ENCODE measurements around the gene MANBA.
"Not testable (repeated sequence)": the region's sequence is repeated elsewhere in the genome, so short reads cannot be mapped to it uniquely, and the experiment has no call there.

DNA sequence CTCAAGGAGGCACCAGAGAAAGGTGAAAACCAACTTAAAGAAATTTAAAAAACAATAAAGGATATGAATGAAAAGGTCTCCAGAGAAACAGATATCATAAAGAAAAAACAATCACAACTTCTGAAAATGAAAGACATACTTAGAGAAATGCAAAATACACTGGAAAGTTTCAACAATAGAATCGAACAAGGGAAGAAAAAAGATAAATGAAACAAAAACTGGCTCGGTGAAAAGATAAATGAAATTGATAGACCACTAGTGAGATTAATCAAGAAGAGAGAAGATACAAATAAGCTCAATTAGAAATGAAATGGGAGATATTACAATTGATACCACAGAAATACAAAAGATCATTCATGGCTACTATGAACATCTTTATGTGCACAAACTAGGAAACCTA lies 22.0 kb downstream of the MANBA start:
- TF ChIP-seq, protein P1, sequence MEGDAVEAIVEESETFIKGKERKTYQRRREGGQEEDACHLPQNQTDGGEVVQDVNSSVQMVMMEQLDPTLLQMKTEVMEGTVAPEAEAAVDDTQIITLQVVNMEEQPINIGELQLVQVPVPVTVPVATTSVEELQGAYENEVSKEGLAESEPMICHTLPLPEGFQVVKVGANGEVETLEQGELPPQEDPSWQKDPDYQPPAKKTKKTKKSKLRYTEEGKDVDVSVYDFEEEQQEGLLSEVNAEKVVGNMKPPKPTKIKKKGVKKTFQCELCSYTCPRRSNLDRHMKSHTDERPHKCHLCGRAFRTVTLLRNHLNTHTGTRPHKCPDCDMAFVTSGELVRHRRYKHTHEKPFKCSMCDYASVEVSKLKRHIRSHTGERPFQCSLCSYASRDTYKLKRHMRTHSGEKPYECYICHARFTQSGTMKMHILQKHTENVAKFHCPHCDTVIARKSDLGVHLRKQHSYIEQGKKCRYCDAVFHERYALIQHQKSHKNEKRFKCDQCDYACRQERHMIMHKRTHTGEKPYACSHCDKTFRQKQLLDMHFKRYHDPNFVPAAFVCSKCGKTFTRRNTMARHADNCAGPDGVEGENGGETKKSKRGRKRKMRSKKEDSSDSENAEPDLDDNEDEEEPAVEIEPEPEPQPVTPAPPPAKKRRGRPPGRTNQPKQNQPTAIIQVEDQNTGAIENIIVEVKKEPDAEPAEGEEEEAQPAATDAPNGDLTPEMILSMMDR (IDR thresholded peaks at IDR 0.05) = not testable (repeated sequence)
- TF ChIP-seq REST (IDR thresholded peaks at IDR 0.05; ENCODE audit: insufficient read depth in 1 of 2, low read depth in 2 of 2, low read length in 1 of 2); TCF7L2 (IDR thresholded peaks at IDR 0.05; ENCODE audit: low read depth, low read length); POLR2AphosphoS5 (IDR thresholded peaks at IDR 0.05; ENCODE audit: low read depth, low read length); SIN3A (IDR thresholded peaks at IDR 0.05; ENCODE audit: borderline replicate concordance, insufficient read depth, low read depth, low read length): not testable (repeated sequence)
